ENCODE measurements around the gene RANBP3L. TPM values are rescaled to one million over a fixed set of nuclear protein-coding genes. Genes with fewer than 3 reads are reported as not detected.
A peak's percentile ranks its signal among the peaks of the same experiment; 100 is the strongest.

The RANBP3L gene
- total RNA-seq, 1 donor from 2014 or later, result not detected

GRCh38 chr5:36239370-36240293, 62.1 kb downstream of the RANBP3L start:
- Histone ChIP-seq H3K27me3 (ENCODE audit: control insufficient read depth, insufficient read depth, low read length) (no peaks in the 10 kb centered on the region), H3K36me3 (ENCODE audit: control insufficient read depth, insufficient read depth, low read length) (no peaks in the 10 kb centered on the region), H3K4me3 (ENCODE audit: low read depth, low read length) (no peak overlapping the region)
- TF ChIP-seq CTCF (IDR thresholded peaks at IDR 0.05; ENCODE audit: insufficient read depth, low read length, severe bottlenecking), result no peak
- FAIRE-seq (no peak), DNase-seq (ENCODE audit: low read depth) (no peak)

- H3K36me3 ChIP-seq (ENCODE audit: control insufficient read depth, insufficient read depth, low read length), result no peaks in the 10 kb centered on the region
- no peaks in the 10 kb centered on the region for H3K27me3 ChIP-seq (ENCODE audit: control insufficient read depth, insufficient read depth, low read length)
- FAIRE-seq (no peak), DNase-seq (ENCODE audit: low read depth) (no peak)
- H3K4me3 ChIP-seq (ENCODE audit: low read depth, low read length), result no peak overlapping the region
- TF ChIP-seq CTCF (IDR thresholded peaks at IDR 0.05; ENCODE audit: insufficient read depth, low read length, severe bottlenecking), result no peak
Observed at GRCh38 chr5:36238502-36239295, 63.0 kb downstream of the RANBP3L start.

DNA sequence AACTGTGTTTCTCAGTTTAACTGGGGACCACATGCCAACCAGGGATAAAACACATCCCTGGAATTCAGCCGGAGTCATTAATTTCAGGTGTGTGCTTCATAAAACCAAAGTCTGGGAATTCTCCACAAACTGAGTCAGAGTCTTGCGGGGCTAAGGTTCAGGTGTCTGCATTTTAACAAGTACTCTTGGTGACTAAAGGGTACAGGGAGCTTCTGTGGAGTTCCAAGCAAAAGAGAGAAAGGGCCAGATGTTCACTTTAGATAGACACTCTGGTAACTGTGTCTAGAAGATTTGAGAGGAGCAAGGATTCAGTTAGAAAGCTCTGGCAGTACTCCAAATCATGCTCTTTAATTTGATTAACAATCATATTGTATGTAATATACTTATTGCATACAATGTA, 64.0 kb downstream of the RANBP3L start:
- H3K27me3 ChIP-seq (ENCODE audit: control insufficient read depth, insufficient read depth, low read length), result no peaks in the 10 kb centered on the region
- FAIRE-seq (no peak), DNase-seq (ENCODE audit: low read depth) (peak; percentile 19)
- H3K36me3 ChIP-seq (ENCODE audit: control insufficient read depth, insufficient read depth, low read length), result no peaks in the 10 kb centered on the region
- no peak overlapping the region for H3K4me3 ChIP-seq (ENCODE audit: low read depth, low read length)
- no peak for TF ChIP-seq CTCF (IDR thresholded peaks at IDR 0.05; ENCODE audit: insufficient read depth, low read length, severe bottlenecking)

- no peaks in the 10 kb centered on the region for H3K27me3 ChIP-seq (ENCODE audit: control insufficient read depth, insufficient read depth, low read length)
- H3K4me3 ChIP-seq (ENCODE audit: low read depth, low read length), result no peak overlapping the region
- no peak for DNase-seq (ENCODE audit: low read depth)
- no peak for TF ChIP-seq CTCF (IDR thresholded peaks at IDR 0.05; ENCODE audit: insufficient read depth, low read length, severe bottlenecking)
- no peaks in the 10 kb centered on the region for H3K36me3 ChIP-seq (ENCODE audit: control insufficient read depth, insufficient read depth, low read length)
- FAIRE-seq, result no peak
Observed at GRCh38 chr5:36236801-36237200, 64.9 kb downstream of the RANBP3L start.

DNA sequence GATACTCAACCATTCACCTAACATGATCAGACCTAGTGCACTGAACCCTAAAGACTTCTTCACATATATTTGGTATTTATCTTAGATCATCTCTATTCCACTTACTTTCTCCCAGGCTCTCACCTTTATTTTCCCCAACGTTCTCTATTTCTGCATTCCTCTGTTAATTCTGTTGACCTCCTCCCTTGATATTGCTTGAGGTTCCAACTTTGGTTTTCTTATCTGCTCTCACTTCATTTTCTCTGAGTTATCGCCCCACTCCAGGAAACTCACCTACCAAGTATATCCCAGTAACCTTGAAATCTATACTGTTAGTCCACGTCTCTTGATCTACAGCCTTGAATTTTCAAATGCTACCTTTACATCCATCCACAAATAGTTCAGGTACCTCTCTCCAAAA, 69.2 kb downstream of the RANBP3L start:
- Histone ChIP-seq H3K36me3 (ENCODE audit: control insufficient read depth, insufficient read depth, low read length) (no peaks in the 10 kb centered on the region), H3K4me3 (ENCODE audit: low read depth, low read length) (no peak overlapping the region), H3K27me3 (ENCODE audit: control insufficient read depth, insufficient read depth, low read length) (no peaks in the 10 kb centered on the region)
- DNase-seq (ENCODE audit: low read depth) (no peak), FAIRE-seq (no peak)
- no peak for TF ChIP-seq CTCF (IDR thresholded peaks at IDR 0.05; ENCODE audit: insufficient read depth, low read length, severe bottlenecking)

Data from bronchial epithelial cell (primary cell).